Fibroblast of pulmonary artery (primary cell): Measurements from ENCODE around the gene OVCA2.

Experiments used
- DNase-seq: peaks from one replicate; pipeline ENCODE4 v3.0.0-alpha.2; 2010; ENCODE audit warnings: low read depth
- H3K4me3 ChIP-seq: replicated peaks from 2 replicates; pipeline ENCODE4 v1.5.1; 2011; ENCODE audit warnings: low read depth, mild to moderate bottlenecking, control low read depth, low read length, moderate library complexity
- TF ChIP-seq, protein P1 (sequence below): IDR thresholded peaks from 2 replicates; pipeline ENCODE4 v1.5.1; 2011; ENCODE audit warnings: mild to moderate bottlenecking, control low read depth, low read length, inconsistent platforms; ENCODE audit errors: missing control alignments

Gene OVCA2

DNA sequence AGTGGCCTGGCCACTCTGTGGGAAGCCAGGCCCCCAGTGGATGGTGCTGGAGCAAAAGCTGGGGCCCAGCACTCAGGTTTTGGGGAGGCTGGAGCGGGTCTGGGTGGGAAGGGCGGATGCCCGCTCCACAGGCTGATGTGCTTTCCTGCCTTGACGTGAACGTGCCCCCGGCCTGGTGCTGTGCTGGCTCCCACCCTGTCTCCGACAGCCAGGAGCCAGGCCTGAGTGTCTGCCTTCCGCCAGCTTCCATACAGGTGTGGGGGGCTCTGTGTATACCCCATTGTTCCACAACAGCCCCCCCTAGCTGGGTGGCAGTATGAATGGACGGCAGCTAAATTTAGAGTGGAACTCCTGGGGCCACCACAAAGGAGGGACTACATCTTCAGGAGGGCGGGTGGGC, 33.1 kb downstream of the OVCA2 start:
- TF ChIP-seq, protein P1, sequence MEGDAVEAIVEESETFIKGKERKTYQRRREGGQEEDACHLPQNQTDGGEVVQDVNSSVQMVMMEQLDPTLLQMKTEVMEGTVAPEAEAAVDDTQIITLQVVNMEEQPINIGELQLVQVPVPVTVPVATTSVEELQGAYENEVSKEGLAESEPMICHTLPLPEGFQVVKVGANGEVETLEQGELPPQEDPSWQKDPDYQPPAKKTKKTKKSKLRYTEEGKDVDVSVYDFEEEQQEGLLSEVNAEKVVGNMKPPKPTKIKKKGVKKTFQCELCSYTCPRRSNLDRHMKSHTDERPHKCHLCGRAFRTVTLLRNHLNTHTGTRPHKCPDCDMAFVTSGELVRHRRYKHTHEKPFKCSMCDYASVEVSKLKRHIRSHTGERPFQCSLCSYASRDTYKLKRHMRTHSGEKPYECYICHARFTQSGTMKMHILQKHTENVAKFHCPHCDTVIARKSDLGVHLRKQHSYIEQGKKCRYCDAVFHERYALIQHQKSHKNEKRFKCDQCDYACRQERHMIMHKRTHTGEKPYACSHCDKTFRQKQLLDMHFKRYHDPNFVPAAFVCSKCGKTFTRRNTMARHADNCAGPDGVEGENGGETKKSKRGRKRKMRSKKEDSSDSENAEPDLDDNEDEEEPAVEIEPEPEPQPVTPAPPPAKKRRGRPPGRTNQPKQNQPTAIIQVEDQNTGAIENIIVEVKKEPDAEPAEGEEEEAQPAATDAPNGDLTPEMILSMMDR: no peak
- no peak overlapping the region for H3K4me3 ChIP-seq
- no peak for DNase-seq

DNA sequence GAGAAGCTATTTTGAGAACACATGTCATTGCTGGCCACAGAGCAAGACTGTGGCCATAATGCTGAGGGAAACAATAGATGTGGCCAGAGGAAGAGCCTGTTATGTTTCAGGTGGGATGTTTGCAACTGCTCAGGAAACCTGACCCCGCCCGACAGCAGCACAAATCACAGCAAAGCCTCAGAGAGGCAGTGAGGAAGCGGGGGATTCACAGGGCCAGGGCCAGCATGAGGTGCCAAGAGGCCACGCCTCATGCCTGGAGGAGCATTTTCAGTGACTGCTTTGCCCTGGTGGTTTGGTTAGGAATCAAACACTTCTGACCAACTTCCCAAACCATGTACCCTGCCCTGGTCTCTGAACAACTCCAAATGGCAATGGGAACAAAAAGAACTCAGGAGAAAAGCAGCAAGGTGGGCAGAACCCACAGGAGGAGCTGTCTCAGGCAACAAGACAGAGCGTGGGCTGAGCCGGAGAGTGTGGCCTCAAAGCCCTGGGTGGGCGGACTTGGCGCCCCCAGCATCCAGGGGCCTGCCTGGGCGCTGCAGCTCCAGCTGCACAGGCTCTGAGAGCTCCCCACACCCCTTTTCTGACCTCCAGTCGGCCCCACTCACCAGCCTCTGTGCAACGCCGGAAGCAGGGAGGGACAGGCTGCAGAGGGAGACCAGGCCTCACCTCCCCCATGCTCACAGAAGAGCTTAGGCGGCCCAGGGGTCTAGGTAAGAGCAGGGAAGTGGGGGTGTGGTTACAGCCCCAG, 33.7 kb downstream of the OVCA2 start:
- H3K4me3 ChIP-seq: no peak overlapping the region
- peak; percentile 66 for DNase-seq
- TF ChIP-seq, protein P1: no peak

DNA sequence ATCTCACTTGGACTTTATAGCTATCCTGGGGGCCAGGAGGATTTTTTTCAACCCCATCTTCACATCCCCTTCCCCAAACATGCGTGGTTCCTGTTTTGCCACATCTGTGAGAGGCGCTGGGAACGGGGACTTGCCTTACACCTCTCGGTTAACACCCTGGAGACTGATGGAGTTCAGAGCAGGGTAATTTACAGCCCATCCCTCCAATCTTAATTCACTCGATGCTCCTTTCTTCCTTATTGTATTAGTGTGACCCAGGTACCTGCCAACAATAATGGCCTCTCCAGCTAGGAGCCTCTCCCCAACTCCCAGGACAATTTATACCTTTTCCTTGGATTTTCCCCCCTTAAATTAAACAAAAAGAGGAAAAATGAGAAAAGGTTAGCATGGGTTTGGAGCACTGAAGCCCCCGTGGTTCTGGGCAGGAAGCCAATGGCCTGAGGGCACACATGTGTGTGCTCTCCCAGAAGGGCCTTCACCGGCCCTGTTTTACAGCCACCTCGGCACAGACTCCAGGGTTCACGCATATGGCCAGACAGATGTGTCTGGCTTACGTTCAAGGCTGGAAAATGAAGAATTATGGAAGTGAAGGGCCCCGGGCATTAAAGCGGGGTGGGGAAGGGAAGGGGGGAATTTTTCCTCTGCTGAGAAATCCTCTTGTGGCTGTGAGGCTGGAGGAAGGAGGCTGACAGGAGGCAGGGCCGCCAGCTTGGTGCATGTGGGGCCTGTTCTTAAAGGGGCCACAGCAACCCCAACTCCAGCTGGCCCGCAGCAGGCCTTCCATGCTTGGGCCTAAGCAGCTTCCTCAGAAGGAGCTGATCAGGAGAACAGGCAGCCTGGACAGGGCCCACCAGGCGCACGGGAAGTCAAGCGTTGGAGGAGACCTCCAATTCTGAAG, 34.5 kb downstream of the OVCA2 start:
- TF ChIP-seq, protein P1: no peak
- DNase-seq: no peak
- no peak overlapping the region for H3K4me3 ChIP-seq

DNA sequence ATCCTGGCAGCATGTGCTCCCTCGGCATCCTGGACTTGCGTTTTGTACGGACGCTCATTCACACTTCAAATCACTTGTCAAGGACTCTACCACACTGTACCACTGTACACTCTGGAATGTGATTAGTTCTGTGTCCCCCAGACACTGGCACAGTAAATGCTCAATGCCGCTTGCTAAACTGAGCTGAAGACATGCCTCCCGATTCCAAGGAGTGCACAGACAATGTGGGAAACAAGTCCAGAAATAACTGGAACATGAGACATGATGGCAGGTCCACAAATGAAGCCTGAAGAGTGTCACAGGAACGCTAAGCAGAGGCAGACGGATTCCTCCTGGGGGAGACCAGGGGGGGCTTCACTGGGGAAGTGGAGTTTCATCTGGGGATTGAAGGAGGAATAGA, 35.2 kb downstream of the OVCA2 start:
- DNase-seq: no peak
- no peak overlapping the region for H3K4me3 ChIP-seq
- TF ChIP-seq, protein P1: no peak

DNA sequence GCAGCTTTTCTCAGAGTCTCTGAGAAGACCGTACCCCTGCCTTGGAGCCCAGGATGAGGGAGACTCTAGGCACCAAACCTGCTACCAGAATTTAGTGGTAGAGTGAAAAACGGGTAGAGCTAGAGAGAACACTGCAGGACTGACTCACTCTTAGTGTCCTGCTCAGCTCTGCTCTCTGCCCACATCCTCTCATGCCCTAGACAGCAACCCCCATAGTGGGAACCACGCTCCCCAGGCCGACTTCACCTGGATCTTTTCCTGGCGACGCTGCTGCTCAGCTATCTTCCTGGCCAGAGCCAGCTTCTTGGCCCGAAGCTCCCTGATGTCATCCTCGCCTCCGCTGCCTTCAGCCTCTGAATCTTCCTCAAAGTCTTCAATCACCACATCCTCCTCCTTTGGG, 39.7 kb downstream of the OVCA2 start:
- no peak overlapping the region for H3K4me3 ChIP-seq
- DNase-seq: peak; percentile 45
- TF ChIP-seq, protein P1: no peak

DNA sequence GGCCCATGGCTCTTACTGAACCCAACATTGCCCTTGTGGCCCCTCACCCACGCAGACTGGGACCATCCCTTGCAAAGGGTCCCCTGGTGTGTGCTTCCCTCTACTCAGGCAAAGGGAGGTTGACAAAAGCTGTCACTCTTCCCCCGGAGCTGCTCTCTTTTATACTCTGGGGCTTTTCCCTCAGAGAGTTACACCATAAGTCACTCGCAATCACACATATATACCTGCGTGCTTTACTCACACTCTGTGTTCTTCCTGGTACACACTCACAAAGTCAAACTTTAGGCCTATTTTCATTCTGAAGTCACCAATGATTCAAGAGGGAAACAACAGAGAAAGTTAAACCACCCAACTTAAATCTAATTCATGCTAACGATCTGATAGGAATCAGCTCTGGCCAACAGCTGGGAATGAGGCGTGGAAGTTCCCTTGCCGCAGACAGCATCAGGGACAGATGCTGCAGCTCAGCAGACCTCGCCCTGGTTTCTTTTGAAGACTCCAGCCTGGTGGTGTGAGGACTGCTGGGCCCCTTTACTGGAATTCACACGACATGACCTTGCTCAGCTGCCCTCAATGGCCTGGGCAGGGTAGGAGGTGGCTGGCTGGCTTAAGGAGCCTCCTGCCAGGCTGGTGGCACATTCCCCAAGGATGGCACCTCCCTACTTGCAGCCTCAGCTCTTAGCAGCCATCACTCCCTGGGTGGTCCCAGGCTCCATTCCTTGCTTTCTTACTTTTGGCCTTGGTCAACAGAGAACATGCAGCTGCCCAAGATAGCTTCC, 40.4 kb downstream of the OVCA2 start:
- no peak overlapping the region for H3K4me3 ChIP-seq
- no peak for DNase-seq
- TF ChIP-seq, protein P1: no peak
